ENCODE measurements around the gene SH3TC1.

Gene SH3TC1

GRCh38 chr4:8201321-8201781, 2.3 kb downstream of the SH3TC1 start:
- DNase-seq, result peak; percentile 78

GRCh38 chr4:8202108-8203051, 3.3 kb downstream of the SH3TC1 start:
- DNase-seq, result no peak

DNA sequence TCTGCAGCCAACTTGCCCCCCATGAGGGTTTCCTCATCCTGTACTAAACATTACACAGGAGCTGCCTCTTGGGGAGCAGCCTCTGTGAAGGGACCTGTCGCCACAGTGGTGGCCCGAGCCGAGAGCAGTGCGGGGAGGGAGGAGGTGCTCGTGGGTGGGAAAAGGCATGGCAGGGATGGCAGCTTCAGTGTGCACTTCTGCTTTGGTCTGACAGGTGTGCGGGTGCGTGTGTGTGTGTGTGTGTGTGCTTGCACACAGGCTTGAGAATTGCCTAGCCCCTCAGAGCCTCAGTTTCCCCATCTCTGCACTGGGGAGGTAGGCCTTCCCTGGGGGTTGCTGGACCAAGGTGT, 3.9 kb downstream of the SH3TC1 start:
- no peak for DNase-seq

DNA sequence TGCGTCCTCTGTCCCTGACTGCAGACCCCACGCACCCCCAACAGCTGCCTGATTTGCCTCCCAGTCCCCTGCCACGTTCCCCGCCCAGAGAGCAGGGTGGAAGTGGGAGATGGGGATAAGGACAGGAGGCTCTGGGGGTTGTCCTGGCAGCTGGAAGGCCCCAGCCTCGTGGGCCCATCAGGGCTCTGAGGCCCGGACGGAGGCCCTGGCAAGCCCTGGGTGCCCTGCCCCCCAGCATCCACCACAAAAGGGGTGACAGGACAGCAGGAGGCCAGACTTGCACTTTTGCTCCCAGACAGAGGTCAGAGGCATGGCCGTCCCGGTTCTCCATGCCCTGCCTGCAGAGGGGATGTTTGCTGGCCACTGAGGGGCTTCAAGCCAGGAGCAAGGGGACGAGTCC, 4.7 kb downstream of the SH3TC1 start:
- DNase-seq, result no peak

DNA sequence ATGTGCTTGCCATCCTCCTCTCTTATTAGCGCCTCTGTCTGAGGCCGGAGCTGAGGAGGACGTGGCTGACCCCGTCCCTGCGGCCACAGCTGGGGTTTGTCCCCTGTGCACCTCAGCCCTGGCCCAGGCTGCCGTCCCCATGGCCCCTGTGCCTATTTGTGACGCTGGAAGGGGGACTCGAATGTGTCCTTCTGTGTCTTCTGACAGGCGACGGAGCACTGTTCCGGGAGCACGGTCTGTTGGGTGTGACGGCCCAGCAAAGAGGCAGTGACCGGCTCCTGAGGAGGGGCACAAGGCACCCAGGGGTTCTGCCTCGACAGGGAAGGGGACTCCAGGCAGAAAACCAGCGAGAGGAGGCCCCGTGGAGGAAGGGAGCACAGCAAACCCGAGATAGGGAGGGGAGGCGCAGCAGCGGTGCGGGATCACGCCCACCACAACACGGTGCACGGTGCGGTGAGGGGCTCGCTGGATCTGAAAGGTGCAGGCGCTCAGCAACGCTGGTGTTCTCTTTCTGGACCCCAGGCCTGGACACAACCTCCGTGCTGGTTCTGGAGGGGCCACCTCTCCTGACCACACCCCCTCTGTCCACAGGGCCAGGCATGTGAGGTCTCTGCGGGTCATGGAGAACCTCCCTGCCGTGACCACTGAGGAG, 5.6 kb downstream of the SH3TC1 start:
- DNase-seq, result no peak

DNA sequence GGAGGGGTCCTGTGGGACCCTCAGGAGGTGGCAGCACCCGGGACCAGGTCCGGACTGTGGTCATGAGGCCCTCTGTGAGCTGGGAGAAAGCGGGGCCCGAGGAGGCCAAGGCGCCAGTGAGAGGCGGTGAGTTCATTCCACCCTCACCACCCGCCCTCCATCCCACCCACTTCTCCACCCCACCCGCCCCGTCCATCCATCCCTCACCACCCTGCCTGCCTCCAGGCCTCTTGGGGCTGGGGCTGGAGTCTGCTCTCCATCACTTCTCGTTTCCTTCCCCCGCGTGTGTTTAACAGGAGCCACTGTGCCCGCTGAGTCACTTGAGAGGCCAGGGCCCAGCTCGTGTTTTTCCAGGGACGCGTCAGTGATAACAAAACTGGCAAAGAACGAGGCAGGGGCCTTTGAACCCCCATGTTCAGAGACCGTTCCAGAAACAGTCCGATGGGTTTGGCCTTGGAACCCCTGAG, 6.2 kb downstream of the SH3TC1 start:
- DNase-seq, result no peak

DNA sequence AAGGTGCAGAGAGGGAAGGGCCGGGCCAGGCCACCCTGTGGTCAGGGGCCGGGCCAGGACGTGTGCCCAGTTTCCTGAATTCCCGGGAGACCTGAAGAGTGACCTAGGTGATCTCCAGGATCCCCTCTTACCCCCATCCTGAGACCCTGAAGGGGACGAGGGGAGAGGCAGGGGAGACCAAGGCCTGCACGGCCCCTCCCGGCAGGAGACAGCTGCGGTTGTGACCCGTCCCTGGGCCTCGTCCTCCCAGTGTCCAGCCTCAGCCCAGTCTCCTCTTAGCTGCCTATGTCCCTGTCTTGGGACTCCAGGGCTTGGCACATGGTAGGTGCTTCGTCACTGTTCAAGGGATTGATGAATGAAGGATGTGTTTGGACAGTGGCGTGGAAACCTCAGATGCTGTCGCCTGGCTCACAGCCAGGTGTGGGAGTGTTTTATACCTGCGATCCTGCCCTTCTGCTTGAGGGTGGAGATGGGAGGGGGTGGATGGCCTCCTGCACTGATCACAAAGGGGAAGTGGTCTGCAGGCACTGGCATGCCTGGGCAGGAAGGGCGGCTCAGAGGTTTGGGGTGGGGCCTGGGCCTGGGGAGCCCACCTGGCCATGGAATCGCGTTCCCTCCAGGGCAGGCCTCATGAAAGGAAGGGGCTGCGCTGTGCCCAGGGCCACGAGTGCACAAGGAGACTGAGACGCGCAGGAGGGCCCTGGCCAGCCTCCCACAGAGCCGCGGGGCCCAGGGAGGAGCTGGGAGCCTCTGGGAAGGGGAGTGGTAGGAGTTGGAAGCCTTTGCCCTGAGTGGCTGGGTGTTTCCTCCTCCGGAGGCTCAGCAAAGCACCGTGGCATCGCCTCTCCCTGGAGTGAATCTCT, 6.9 kb downstream of the SH3TC1 start:
- no peak for DNase-seq

DNA sequence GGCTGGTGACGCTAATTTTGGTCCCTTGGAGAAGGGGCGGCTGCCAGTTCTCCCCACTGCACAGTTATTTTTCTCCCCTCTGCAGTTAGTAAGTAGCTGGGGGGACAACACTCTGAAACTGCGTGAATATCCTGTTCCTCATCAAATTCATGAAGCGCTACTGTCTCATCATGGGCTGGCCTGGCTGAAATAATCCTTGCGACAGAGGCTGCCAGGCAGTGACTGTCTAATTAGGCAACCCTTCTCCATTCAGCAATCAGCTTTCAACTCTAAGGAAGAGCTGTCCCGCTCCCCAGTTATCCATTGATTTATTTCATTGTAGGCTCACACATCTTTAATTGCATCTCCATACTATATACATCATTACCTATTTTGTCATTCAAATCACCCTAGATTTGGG, 8.2 kb downstream of the SH3TC1 start:
- no peak for DNase-seq

DNA sequence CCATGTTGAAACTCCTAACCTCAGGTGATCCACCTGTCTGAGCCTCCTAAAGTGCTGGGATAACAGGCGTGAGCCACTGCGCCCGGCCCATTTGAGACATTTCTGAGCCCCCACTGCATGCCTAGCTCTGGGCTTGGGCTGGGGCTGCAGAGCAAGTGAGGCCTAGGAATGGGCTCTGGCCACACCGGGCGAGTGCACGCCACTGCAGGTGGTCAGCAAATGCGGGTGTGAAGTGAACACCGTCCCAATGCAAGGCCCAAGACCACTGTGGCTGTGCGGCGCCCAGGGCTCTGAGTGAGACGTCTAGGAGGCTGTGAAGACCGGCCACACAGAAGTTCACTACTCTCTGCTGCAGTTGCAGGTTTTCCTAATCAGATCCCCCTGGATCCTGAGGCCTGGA, 9.5 kb downstream of the SH3TC1 start:
- DNase-seq, result no peak

- no peak for DNase-seq
These were observed 10.2 kb downstream of the SH3TC1 start for GRCh38 chr4:8209181-8209874.

- no peak for DNase-seq
These were observed 10.9 kb downstream of the SH3TC1 start for GRCh38 chr4:8210010-8210409.

DNA sequence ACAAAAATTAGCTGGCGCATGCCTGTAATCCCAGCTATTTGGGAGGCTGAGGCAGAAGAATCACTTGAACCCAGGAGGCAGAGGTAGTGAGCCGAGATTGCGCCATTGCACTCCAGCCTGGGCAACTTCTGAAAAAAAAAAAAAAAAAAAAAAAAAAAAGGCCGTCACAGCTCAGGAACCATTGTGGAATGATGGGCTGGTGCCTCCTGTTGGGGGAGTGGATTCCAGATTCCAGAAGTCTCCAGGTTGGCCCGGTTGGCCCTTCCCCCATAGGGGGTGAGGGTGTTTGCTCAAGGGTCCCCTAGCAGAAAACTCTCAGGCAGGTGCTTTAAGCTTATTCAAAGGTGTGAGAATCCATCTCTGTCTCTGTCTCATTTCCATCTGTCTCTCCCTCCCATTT, 11.5 kb downstream of the SH3TC1 start:
- DNase-seq, result no peak

DNA sequence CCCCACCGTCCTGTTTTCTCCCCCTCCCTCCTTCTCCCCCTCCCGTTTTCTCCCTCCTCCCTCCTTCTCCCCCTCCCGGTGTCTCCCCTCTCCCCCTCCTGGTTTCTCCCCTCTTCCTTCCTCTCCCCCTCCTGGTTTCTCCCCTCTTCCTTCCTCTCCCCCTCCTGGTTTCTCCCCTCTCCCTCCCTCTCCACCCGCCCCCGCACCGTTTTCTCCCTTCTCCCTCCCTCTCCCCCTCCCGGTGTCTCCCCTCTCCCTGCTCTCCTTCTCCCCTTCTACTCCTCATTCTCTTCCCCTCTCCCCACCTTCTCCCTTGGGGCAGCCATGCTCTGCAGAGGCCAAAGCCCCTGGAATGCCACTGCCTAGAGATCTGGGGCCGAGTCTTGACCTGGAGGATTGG, 12.2 kb downstream of the SH3TC1 start:
- DNase-seq, result no peak

- no peak for DNase-seq
These were observed 12.9 kb downstream of the SH3TC1 start for GRCh38 chr4:8211737-8212581.

DNA sequence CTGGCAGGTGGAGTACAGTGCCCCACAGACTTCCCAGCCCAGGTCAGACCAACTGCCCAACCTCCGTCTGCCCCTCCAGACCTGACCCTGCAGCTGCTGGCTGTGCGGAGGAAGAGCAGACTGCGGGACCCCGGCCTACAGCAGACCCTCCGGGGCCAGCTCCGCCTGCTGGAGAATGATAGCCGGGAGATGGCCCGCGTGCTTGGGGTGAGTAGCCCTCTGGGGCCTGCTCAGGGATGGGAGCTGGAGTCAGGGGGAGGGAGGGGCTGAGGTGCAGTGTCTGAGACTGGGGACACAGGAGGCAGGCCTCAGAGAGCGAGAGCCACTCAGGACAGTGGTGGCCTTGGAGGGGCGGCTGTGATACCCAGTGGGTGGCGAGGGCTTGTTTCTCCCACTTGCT, 13.5 kb downstream of the SH3TC1 start:
- DNase-seq, result no peak

DNA sequence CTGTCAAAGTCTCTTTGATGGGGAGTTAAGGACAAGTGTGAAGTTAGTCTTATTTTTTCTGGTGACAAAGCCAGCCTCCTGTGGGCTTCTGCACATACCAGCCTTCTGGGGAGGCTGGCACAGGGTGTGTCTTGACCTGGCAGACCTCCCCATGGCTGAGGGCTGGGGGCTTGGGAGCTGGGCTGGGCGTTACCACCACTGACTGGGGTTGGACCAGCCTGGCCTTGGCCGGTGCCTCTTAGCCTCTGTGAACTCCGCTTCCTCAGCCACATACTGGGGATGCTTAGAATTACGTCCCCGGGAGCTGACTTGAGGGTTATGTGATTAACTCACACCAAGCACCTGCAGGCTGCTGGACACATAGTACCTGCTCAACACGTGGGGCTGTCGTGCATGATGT, 14.0 kb downstream of the SH3TC1 start:
- DNase-seq, result no peak

DNA sequence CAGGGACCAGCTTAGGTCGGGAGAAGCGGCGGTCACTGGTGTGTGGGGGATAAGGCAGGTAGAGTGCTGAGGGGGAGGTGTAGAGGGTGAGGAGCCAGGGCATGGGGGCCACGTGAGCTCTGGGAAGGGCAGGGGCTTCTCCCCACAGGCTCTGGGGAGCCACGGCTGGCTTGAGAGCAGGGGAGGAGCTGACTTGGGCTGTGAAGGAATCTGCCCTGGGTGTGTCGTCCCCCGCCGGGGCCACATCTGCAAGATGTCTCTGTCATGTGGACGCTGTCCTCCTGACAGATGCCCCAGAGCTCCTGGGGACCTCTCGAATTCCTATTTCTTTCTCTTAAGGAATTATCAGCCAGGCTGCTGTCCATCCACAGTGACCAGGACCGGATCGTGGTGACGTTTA, 15.0 kb downstream of the SH3TC1 start:
- DNase-seq, result no peak

DNA sequence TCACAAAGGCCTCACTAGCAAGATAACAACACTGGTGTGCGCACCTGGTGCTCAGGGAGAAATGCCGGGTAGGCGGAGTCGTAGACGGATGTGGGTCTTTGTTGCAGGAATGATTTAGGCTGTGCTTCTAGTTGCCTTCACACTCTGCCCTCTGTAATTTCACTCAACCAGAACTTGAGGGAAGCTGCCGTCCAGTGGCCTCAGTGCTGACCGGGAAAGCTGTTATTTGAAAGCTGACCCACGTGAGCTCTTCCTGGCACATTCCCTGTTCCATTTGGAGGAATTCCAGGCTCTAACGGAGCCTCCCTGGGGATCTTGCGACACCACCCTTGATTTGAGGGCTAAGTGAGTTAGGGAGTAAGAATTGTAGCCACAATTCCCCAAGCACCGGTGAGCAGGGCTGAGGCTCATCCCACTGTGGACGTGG, 15.9 kb downstream of the SH3TC1 start:
- no peak for DNase-seq

GRCh38 chr4:8215641-8216442, 16.8 kb downstream of the SH3TC1 start:
- DNase-seq, result no peak

GRCh38 chr4:8216443-8217245, 17.6 kb downstream of the SH3TC1 start:
- DNase-seq, result no peak

Measured in activated effector memory CD4-positive, alpha-beta T cell treated with anti-CD3 and anti-CD28 coated beads, Interleukin-2, amount 50 U/mL, for 16 hours (primary cell).